K562 (cell line): ENCODE data around the gene CFAP73. TPM values are rescaled to one million over a fixed set of nuclear protein-coding genes. Genes with fewer than 3 reads are reported as not detected.

Source experiments
- CREB3L1 ChIP-seq: fragments of 450-650 bp; IDR thresholded peaks from 2 replicates; pipeline ENCODE4 v1.6.1; 2014; ENCODE audit warnings: low read depth, mild to moderate bottlenecking, moderate library complexity, borderline replicate concordance
- CXXC5 ChIP-seq: fragments of 250-450 bp; sonication (Bioruptor Pico); IDR thresholded peaks from 2 replicates; pipeline ENCODE4 v1.8.0; 2022; ENCODE audit warnings: inconsistent platforms, mild to moderate bottlenecking, moderate library complexity
- DNMT1 ChIP-seq: fragments of 450-650 bp; IDR thresholded peaks from 2 replicates; pipeline ENCODE4 v1.6.1; 2016; ENCODE audit warnings: antibody characterized with exemption, mild to moderate bottlenecking
- ETS1 ChIP-seq: conservative IDR thresholded peaks from 2 replicates; pipeline ENCODE4 v1.6.1; 2011; ENCODE audit warnings: low read depth, mild to moderate bottlenecking, low read length; ENCODE audit not compliant: control insufficient read depth
- FUS ChIP-seq: fragments of 200-400 bp; formaldehyde crosslinking; optimal IDR thresholded peaks from 2 replicates; pipeline ENCODE3; 2017; ENCODE audit warnings: low read depth, low read length
- HDAC2 ChIP-seq: fragments of 450-650 bp; IDR thresholded peaks from 2 replicates; pipeline ENCODE4 v1.6.1; 2016; ENCODE audit warnings: mild to moderate bottlenecking
- POLR2AphosphoS5 ChIP-seq: IDR thresholded peaks from 2 replicates; pipeline ENCODE4 v1.6.1; 2011; ENCODE audit warnings: mild to moderate bottlenecking, low read depth, low read length, moderate library complexity; ENCODE audit not compliant: control insufficient read depth, insufficient read depth
- RERE ChIP-seq: sonication (generic); formaldehyde crosslinking; IDR thresholded peaks from 2 replicates; pipeline ENCODE4 v1.8.0; 2023; ENCODE audit warnings: missing genetic modification reagents, mild to moderate bottlenecking, borderline replicate concordance
- RNF219 ChIP-seq: fragments of 250-450 bp; sonication (Bioruptor Pico); IDR thresholded peaks from 2 replicates; pipeline ENCODE4 v1.5.0; 2022; ENCODE audit warnings: mild to moderate bottlenecking
- SAFB2 ChIP-seq: fragments of 200-400 bp; formaldehyde crosslinking; IDR thresholded peaks from 2 replicates; pipeline ENCODE4 v1.6.1; 2018; ENCODE audit warnings: borderline replicate concordance, low read length, low read depth, moderate library complexity; ENCODE audit not compliant: severe bottlenecking
- SETDB1 ChIP-seq: IDR thresholded peaks from one replicate; pipeline ENCODE4 v1.6.1; 2012; ENCODE audit warnings: low read length, control low read depth, inconsistent platforms
- ZFX ChIP-seq: sonication (generic); formaldehyde crosslinking; IDR thresholded peaks from 2 replicates; pipeline ENCODE4 v1.8.0; 2022; ENCODE audit warnings: mild to moderate bottlenecking, missing genetic modification reagents, moderate library complexity
- ZNF134 ChIP-seq: fragments of 250-450 bp; sonication (Bioruptor Pico); conservative IDR thresholded peaks from 2 replicates; pipeline ENCODE4 v1.4.0; 2020
- ZNF174 ChIP-seq: fragments of 250-450 bp; sonication (Bioruptor Pico); IDR thresholded peaks from 2 replicates; pipeline ENCODE4 v1.4.0; 2020; ENCODE audit warnings: mild to moderate bottlenecking
- ZNF197 ChIP-seq: fragments of 200-800 bp; sonication (Bioruptor generic); IDR thresholded peaks from 2 replicates; pipeline ENCODE4 v1.6.1; 2016; ENCODE audit warnings: low read depth, missing genetic modification characterization, missing compliant biosample characterization
- ZNF282 ChIP-seq: sonication (generic); formaldehyde crosslinking; IDR thresholded peaks from 2 replicates; pipeline ENCODE4 v1.8.1; 2023; ENCODE audit warnings: missing genetic modification reagents
- polyA plus RNA-seq, 8 experiments: library from polyadenylated mRNA; depleted of rRNA in 4 of 8; stranded (reverse) in 5 of 8; unstranded in 3 of 8; fragments of >200 nt; fragmentation: Nextera tagmentation in 2 of 8; fragmentation: Illumina TruSeq in 1 of 8; extraction: Ambion mirVana in 2 of 8; extraction: Trizol in 1 of 8; gene quantifications; 2 replicates each; pipeline versions ENCODE4 v1.2.1 to v1.2.3, GENCODE V29; 2011 to 2014; ENCODE audit warnings: inconsistent platforms in 1 of 8, missing spikeins in 1 of 8
- total RNA-seq, 7 experiments: library from RNA; depleted of rRNA in 6 of 7; stranded (reverse); fragments of >200 nt in 6 of 7; fragmentation: Illumina TruSeq in 2 of 7; extraction: Trizol in 2 of 7; gene quantifications; 2 replicates each; pipeline versions ENCODE4 v1.2.1 to v1.2.3, GENCODE V29; 2011 to 2021; ENCODE audit warnings: low replicate concordance in 1 of 7

The CFAP73 gene
- total and polyA plus RNA-seq, 9 of the 15 experiments (the other 6 are each of a cell fraction or from before 2014, with no cell fraction given) = not detected

GRCh38 chr12:113152835-113153814 lies 3.6 kb downstream of the CFAP73 start (continued):
- TF ChIP-seq RERE (CRISPR knock-in tag) (peak; percentile 98; the same call in 1 of the 2 replicates), SETDB1 (no peak), POLR2AphosphoS5 (no peak), ETS1 (0 out of 2 replicates have a peak, but pooled peaks have one; percentile 40), CXXC5 (peak; percentile 67), ZNF174 (CRISPR knock-in tag) (no peak), FUS (peak; percentile 59), SAFB2 (no peak), ZNF197 (CRISPR knock-in tag) (no peak), ZNF282 (CRISPR knock-in tag) (no peak), ZNF134 (CRISPR knock-in tag) (no peak), HDAC2 (0 out of 2 replicates have a peak, but pooled peaks have one; percentile 39), CREB3L1 (peak; percentile 57; the same call in 1 of the 2 replicates), RNF219 (CRISPR knock-in tag) (no peak), ZFX (CRISPR knock-in tag) (peak; percentile 62), DNMT1 (no peak)
